ENCODE data around the gene PRMT1.

DNA sequence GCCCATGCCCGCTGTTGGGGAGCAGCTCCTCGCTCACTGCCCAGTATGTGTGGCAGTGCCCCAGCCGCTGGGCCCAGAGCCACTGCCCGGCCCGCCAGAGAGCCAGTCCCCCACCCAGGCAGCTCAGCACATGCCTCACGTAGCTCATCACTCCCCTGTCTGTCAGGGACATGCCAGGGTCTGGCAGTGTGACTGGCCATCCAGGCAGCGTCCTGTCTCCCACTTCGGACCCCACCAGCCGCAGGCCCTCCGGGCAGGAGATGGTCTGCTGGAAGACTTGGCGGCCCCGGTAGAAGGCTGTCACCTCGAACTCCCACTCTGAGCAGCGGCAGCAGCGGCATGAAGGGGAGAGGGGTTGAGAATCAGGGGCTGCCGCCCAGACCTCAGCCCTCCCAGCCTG, 15.1 kb upstream of the PRMT1 start:
- TF ChIP-seq, protein P1, sequence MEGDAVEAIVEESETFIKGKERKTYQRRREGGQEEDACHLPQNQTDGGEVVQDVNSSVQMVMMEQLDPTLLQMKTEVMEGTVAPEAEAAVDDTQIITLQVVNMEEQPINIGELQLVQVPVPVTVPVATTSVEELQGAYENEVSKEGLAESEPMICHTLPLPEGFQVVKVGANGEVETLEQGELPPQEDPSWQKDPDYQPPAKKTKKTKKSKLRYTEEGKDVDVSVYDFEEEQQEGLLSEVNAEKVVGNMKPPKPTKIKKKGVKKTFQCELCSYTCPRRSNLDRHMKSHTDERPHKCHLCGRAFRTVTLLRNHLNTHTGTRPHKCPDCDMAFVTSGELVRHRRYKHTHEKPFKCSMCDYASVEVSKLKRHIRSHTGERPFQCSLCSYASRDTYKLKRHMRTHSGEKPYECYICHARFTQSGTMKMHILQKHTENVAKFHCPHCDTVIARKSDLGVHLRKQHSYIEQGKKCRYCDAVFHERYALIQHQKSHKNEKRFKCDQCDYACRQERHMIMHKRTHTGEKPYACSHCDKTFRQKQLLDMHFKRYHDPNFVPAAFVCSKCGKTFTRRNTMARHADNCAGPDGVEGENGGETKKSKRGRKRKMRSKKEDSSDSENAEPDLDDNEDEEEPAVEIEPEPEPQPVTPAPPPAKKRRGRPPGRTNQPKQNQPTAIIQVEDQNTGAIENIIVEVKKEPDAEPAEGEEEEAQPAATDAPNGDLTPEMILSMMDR (conservative IDR thresholded peaks at IDR 0.05; ENCODE audit: low read depth, low read length), result no peak
- TF ChIP-seq EZH2 (IDR thresholded peaks at IDR 0.05; ENCODE audit: borderline replicate concordance, low read depth, low read length, poor library complexity, severe bottlenecking), result no peak
